Panc1 (cell line): ENCODE measurements around the gene PPIL1. TPM values are rescaled to one million over a fixed set of nuclear protein-coding genes. Genes with fewer than 3 reads are reported as not detected.

ENCODE experiments used
- ATAC-seq: fragments of 200-7000 bp; cut with Tn5 transposase; 2 replicates; pipeline ENCODE4 v1.9.1; 2020; ENCODE audit warnings: mild to moderate bottlenecking, moderate library complexity
- BruUV-seq: library from RNA; stranded (reverse); fragments of 400-500 nt; replicated peaks from 2 replicates; lab custom pipeline; 2021; lab: Mats Ljungman, UMichigan
- CTCF ChIA-PET: fragments of 300-600 bp; sonication (Branson Sonifier 250); formaldehyde crosslinking; loops from one replicate; lab custom pipeline; 2022; ENCODE audit warnings: antibody characterized with exemption; lab: Charles Lee
- POLR2A ChIA-PET: fragments of 300-600 bp; sonication (Branson Sonifier 250); formaldehyde crosslinking; loops from one replicate; lab custom pipeline; 2022; ENCODE audit warnings: antibody characterized with exemption; lab: Charles Lee
- DNase-seq: peaks from one replicate; pipeline ENCODE4 v3.0.0-alpha.2; 2010; ENCODE audit warnings: low read depth, low spot score
- H3K27ac ChIP-seq: 2 replicates; pipeline ENCODE4 v1.5.1; 2011; ENCODE audit warnings: mild to moderate bottlenecking, low read length, inconsistent platforms
- H3K27me3 ChIP-seq: fragments of 200-500 bp; sonication (Bioruptor generic); 2 replicates; pipeline ENCODE4 v1.6.0; 2014; ENCODE audit warnings: low read length, inconsistent platforms; ENCODE audit not compliant: control insufficient read depth, insufficient read depth
- H3K36me3 ChIP-seq: fragments of 200-500 bp; sonication (Bioruptor generic); 2 replicates; pipeline ENCODE4 v1.5.1; 2014; ENCODE audit warnings: inconsistent platforms, mild to moderate bottlenecking, low read length, moderate library complexity; ENCODE audit not compliant: control insufficient read depth, insufficient read depth
- H3K4me1 ChIP-seq: 2 replicates; pipeline ENCODE4 v1.5.1; 2011; ENCODE audit warnings: inconsistent platforms, mild to moderate bottlenecking, low read length, moderate library complexity; ENCODE audit not compliant: control insufficient read depth, insufficient read depth
- H3K4me3 ChIP-seq, 2 experiments: 2 replicates each; pipeline ENCODE4 v1.5.1; 2011 to 2012; ENCODE audit warnings: low read depth in 2 of 2, low read length in 2 of 2, mild to moderate bottlenecking in 2 of 2, inconsistent platforms in 1 of 2, moderate library complexity in 1 of 2
- H3K9me3 ChIP-seq: fragments of 200-500 bp; sonication (Bioruptor generic); 2 replicates; pipeline ENCODE4 v1.5.1; 2014; ENCODE audit warnings: low read depth, mild to moderate bottlenecking, inconsistent platforms, low read length, moderate library complexity; ENCODE audit not compliant: control insufficient read depth, insufficient read depth
- POLR2AphosphoS5 ChIP-seq: IDR thresholded peaks from 2 replicates; pipeline ENCODE4 v1.6.1; 2012; ENCODE audit warnings: mild to moderate bottlenecking, low read depth, low read length, moderate library complexity
- SIN3A ChIP-seq: IDR thresholded peaks from 2 replicates; pipeline ENCODE4 v1.6.1; 2012; ENCODE audit warnings: low read depth, mild to moderate bottlenecking, low read length, moderate library complexity, borderline replicate concordance; ENCODE audit not compliant: insufficient read depth
- TCF7L2 ChIP-seq: IDR thresholded peaks from 2 replicates; pipeline ENCODE4 v1.6.1; 2011; ENCODE audit warnings: mild to moderate bottlenecking, low read depth, low read length, inconsistent platforms
- in situ Hi-C: cut with HindIII; loops from 2 replicates; pipeline ENCODE4 v1.10.0; 2016; ENCODE audit warnings: low sequenced_read_pairs, low pct_unique_long_range_greater_than_20kb
- intact Hi-C: fragments of 100-400 bp; cut with micrococcal nuclease; formaldehyde crosslinking; loops from one replicate; pipeline ENCODE4 v1.10.0; 2022; ENCODE audit not compliant: unreplicated experiment
- total RNA-seq: library from RNA; stranded (reverse); gene quantifications from one replicate; pipeline ENCODE4 v1.2.1, GENCODE V29; 2021; ENCODE audit not compliant: unreplicated experiment
- TF ChIP-seq, protein P1 (sequence below): fragments of 450-650 bp; IDR thresholded peaks from 2 replicates; pipeline ENCODE4 v1.5.1; 2017; ENCODE audit warnings: mild to moderate bottlenecking
- TF ChIP-seq, protein P2 (sequence below), 2 experiments: IDR thresholded peaks; 2 replicates each; pipeline ENCODE4 v1.6.1; 2011 to 2012; ENCODE audit warnings: low read depth in 2 of 2, control low read depth in 1 of 2, low read length in 1 of 2, mild to moderate bottlenecking in 1 of 2, moderate library complexity in 1 of 2; ENCODE audit not compliant: insufficient read depth in 1 of 2

The PPIL1 gene
- total RNA-seq, 1 experiment from 2014 or later = 44.1 TPM

DNA sequence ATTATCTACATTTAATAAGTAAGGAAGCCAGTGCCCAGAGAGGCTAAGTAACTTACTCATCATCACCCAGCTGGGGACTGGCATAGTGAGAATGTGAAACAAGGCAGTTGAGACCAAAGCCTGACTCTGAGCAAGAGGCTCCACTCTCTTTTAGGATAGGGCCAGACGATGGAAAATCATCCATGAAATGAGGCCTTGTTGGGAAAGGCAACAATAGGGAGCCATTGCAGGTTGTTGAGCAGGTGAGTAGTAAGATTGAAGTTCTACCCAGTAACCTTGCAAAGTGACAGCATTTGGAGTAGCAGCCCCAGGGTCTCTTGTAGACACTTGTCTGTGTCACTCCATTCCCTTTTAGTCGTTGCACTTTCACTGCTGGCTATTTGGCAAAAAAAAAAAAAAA lies 32.8 kb downstream of the PPIL1 start:
- peaks cover 12% of the 10 kb centered on the region for H3K4me1 ChIP-seq
- TF ChIP-seq, protein P1, sequence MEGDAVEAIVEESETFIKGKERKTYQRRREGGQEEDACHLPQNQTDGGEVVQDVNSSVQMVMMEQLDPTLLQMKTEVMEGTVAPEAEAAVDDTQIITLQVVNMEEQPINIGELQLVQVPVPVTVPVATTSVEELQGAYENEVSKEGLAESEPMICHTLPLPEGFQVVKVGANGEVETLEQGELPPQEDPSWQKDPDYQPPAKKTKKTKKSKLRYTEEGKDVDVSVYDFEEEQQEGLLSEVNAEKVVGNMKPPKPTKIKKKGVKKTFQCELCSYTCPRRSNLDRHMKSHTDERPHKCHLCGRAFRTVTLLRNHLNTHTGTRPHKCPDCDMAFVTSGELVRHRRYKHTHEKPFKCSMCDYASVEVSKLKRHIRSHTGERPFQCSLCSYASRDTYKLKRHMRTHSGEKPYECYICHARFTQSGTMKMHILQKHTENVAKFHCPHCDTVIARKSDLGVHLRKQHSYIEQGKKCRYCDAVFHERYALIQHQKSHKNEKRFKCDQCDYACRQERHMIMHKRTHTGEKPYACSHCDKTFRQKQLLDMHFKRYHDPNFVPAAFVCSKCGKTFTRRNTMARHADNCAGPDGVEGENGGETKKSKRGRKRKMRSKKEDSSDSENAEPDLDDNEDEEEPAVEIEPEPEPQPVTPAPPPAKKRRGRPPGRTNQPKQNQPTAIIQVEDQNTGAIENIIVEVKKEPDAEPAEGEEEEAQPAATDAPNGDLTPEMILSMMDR = no peak
- TF ChIP-seq, protein P2, sequence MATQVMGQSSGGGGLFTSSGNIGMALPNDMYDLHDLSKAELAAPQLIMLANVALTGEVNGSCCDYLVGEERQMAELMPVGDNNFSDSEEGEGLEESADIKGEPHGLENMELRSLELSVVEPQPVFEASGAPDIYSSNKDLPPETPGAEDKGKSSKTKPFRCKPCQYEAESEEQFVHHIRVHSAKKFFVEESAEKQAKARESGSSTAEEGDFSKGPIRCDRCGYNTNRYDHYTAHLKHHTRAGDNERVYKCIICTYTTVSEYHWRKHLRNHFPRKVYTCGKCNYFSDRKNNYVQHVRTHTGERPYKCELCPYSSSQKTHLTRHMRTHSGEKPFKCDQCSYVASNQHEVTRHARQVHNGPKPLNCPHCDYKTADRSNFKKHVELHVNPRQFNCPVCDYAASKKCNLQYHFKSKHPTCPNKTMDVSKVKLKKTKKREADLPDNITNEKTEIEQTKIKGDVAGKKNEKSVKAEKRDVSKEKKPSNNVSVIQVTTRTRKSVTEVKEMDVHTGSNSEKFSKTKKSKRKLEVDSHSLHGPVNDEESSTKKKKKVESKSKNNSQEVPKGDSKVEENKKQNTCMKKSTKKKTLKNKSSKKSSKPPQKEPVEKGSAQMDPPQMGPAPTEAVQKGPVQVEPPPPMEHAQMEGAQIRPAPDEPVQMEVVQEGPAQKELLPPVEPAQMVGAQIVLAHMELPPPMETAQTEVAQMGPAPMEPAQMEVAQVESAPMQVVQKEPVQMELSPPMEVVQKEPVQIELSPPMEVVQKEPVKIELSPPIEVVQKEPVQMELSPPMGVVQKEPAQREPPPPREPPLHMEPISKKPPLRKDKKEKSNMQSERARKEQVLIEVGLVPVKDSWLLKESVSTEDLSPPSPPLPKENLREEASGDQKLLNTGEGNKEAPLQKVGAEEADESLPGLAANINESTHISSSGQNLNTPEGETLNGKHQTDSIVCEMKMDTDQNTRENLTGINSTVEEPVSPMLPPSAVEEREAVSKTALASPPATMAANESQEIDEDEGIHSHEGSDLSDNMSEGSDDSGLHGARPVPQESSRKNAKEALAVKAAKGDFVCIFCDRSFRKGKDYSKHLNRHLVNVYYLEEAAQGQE (IDR thresholded peaks at IDR 0.05; ENCODE audit: insufficient read depth in 1 of 2, low read depth in 2 of 2, low read length in 1 of 2) = no peak
- TF ChIP-seq POLR2AphosphoS5 = no peak
- TF ChIP-seq SIN3A = no peak
- no peak for TF ChIP-seq TCF7L2
- ChIA-PET CTCF (no interaction called here), POLR2A (no interaction called here)
- intact Hi-C loops (loop anchor here (10.0 kb wide), 1 partner anchor 227 kb away; no protein-coding TSS in a partner anchor), in situ Hi-C loops (no loop called here)
- BruUV-seq = no TSS peak
- no peak overlapping the region for H3K4me3 ChIP-seq
- no peak overlapping the region for H3K27ac ChIP-seq
- H3K27me3 ChIP-seq = no peaks in the 10 kb centered on the region; the same call in 1 of the 2 replicates
- H3K9me3 ChIP-seq = no peaks in the 10 kb centered on the region
- no peak for DNase-seq
- ATAC-seq = no peak
- H3K36me3 ChIP-seq = no peaks in the 10 kb centered on the region

DNA sequence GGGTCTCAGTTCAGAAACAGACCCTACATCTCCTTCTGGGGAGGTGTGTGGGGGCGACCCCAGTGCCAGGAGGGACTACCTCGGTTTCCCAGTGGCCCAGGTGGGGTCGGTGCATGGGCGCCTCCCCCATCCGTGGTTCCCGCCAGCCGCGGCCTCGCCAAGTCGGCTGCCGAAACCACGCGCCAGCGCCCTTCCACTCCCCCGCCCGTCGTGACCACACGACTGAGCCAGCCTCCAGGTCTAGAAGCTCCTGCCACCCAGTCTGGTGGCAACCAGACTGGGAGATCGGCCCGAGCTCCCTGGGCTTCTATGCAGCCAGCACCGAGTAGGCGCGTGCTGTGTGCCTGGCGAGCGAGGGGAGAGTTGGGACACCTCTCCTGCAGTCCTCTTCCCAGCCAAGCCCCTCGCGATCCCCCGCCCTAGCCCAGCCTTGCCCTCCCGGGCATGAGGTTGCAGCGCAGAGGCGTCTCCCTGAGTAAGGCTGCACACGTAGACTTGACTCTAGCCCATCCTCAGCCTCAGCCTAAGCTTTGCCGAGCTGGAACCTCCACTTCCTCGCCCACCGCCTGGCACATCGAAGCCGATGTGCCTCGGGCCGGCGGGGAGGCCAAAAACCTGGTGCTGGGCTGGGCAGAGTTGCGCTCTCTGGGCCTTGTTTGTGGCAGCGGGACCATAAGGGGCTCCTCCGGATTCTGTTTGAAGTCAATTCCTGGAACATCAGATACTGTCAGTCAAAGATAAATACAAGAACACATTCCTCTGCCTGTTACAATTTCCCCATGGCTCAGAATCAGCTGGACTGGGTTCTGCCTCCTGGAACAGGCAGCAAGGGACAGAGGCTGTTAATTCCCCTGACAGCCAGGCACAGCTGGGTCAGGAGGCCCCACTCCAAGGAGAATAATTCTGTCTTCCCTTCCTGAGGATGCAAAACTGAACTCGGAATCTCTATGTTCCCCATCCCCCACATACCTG lies 33.9 kb downstream of the PPIL1 start:
- in situ Hi-C loops = no loop called here
- peaks cover 12% of the 10 kb centered on the region for H3K4me1 ChIP-seq
- no peaks in the 10 kb centered on the region; the same call in 1 of the 2 replicates for H3K27me3 ChIP-seq
- ChIA-PET CTCF (no interaction called here), POLR2A (interaction anchor here (0.8 kb wide), 1 partner anchor 893 kb away, joined by 4 read pairs; no protein-coding TSS in a partner anchor)
- BruUV-seq = no TSS peak
- H3K4me3 ChIP-seq = peak overlapping the region; percentile 38 to 48
- H3K27ac ChIP-seq = no peak overlapping the region
- H3K36me3 ChIP-seq = no peaks in the 10 kb centered on the region
- DNase-seq (no peak), ATAC-seq (peak; percentile 64)
- intact Hi-C loops = loop anchor here (10.0 kb wide), 1 partner anchor 226 kb away; no protein-coding TSS in a partner anchor
- no peaks in the 10 kb centered on the region for H3K9me3 ChIP-seq
- TF ChIP-seq POLR2AphosphoS5 (no peak), SIN3A (no peak), TCF7L2 (no peak)
- TF ChIP-seq, protein P1 = no peak
- TF ChIP-seq, protein P2 (IDR thresholded peaks at IDR 0.05; ENCODE audit: insufficient read depth in 1 of 2, low read depth in 2 of 2, low read length in 1 of 2) = no peak
